ENCODE results near the gene DBET.
"Not testable (repeated sequence)": the region's sequence is repeated elsewhere in the genome, so short reads cannot be mapped to it uniquely, and the experiment has no call there.

DBET gene

GRCh38 chr4:190099605-190100004 is 35.3 kb downstream of the DBET start:
- H3K27ac ChIP-seq, result not testable (repeated sequence)

GRCh38 chr4:190101525-190101924 is 37.2 kb downstream of the DBET start:
- H3K27ac ChIP-seq, result not testable (repeated sequence)

- H3K27ac ChIP-seq, result not testable (repeated sequence)
Observed at GRCh38 chr4:190106191-190106590, 41.9 kb downstream of the DBET start.

- H3K27ac ChIP-seq, result not testable (repeated sequence)
Observed at GRCh38 chr4:190106611-190107480, 42.5 kb downstream of the DBET start.

GRCh38 chr4:190107766-190108485 is 43.6 kb downstream of the DBET start:
- H3K27ac ChIP-seq, result not testable (repeated sequence)

- H3K27ac ChIP-seq, result not testable (repeated sequence)
Observed at GRCh38 chr4:190108756-190109155, 44.5 kb downstream of the DBET start.

- not testable (repeated sequence) for H3K27ac ChIP-seq
Observed at GRCh38 chr4:190109390-190110011, 45.2 kb downstream of the DBET start.

- not testable (repeated sequence) for H3K27ac ChIP-seq
Observed at GRCh38 chr4:190110033-190110432, 45.7 kb downstream of the DBET start.

- H3K27ac ChIP-seq, result not testable (repeated sequence)
Observed at GRCh38 chr4:190110570-190111295, 46.4 kb downstream of the DBET start.

- not testable (repeated sequence) for H3K27ac ChIP-seq
Observed at GRCh38 chr4:190112879-190113278, 48.6 kb downstream of the DBET start.

GRCh38 chr4:190114991-190115390 is 50.7 kb downstream of the DBET start:
- H3K27ac ChIP-seq, result not testable (repeated sequence)

Measured in C4-2B (cell line).